Heart right ventricle (tissue), 16 donors: ENCODE data around the gene SKA3. TPM values are rescaled to one million over a fixed set of nuclear protein-coding genes. Genes with fewer than 3 reads are reported as not detected.
"Not testable (repeated sequence)": the region's sequence is repeated elsewhere in the genome, so short reads cannot be mapped to it uniquely, and the experiment has no call there.

Experiments used
- ATAC-seq, 8 donors: fragments of 200-7000 bp; cut with Tn5 transposase; one replicate each; pipeline ENCODE4 v1.9.1; 2020; ENCODE audit warnings: mild to moderate bottlenecking in 8 of 8, moderate library complexity in 8 of 8, moderate number of reproducible peaks in 1 of 8
- DNase-seq, 2 donors: peaks; one replicate each; pipeline ENCODE4 v3.0.0-alpha.2; 2020
- H3K27ac ChIP-seq, 10 donors: fragments of 200-600 bp; sonication (generic) in 2 of 10; one replicate each; pipeline versions ENCODE4 v1.5.0 to v1.8.0; 2020 to 2022; ENCODE audit warnings: mild to moderate bottlenecking in 3 of 10
- H3K27me3 ChIP-seq, 7 donors: fragments of 200-600 bp; one replicate each; pipeline ENCODE4 v1.8.0; 2021 to 2022; ENCODE audit warnings: mild to moderate bottlenecking in 2 of 7
- H3K36me3 ChIP-seq, 9 donors: fragments of 200-600 bp; sonication (generic) in 1 of 9; one replicate each; pipeline versions ENCODE4 v1.5.0 to v1.8.0; 2020 to 2022; ENCODE audit warnings: mild to moderate bottlenecking in 2 of 9
- H3K4me1 ChIP-seq, 9 donors: fragments of 200-600 bp; sonication (generic) in 1 of 9; one replicate each; pipeline versions ENCODE4 v1.5.0 to v1.8.0; 2020 to 2022; ENCODE audit warnings: mild to moderate bottlenecking in 4 of 9
- H3K4me3 ChIP-seq, 10 donors: fragments of 200-600 bp; sonication (generic) in 2 of 10; one replicate each; pipeline versions ENCODE4 v1.5.0 to v1.8.0; 2020 to 2022; ENCODE audit warnings: mild to moderate bottlenecking in 7 of 10, moderate library complexity in 2 of 10
- H3K9me3 ChIP-seq, 11 donors: fragments of 200-600 bp in 10 of 11; sonication (generic) in 2 of 11; one replicate each; pipeline versions ENCODE4 v1.5.0 to v1.8.0; 2013 to 2022; ENCODE audit warnings: mild to moderate bottlenecking in 2 of 11, control low read depth in 1 of 11, moderate library complexity in 1 of 11
- WGBS, 2 donors: extraction: QIAGEN DNeasy Blood & Tissue Kit; methylation state at CpG; one replicate each; pipeline ENCODE4 v1.1.7; 2013; ENCODE audit warnings: inconsistent platforms in 1 of 2; 5-methylcytosine and 5-hydroxymethylcytosine counted together
- intact Hi-C, 10 donors: fragments of 100-400 bp; cut with DNase I; formaldehyde crosslinking; loops; one replicate each; pipeline versions ENCODE4 v1.11.1 to v1.14.2; 2022
- polyA plus RNA-seq, 2 donors: library from polyadenylated mRNA; stranded (reverse); fragments of 200-250 nt; gene quantifications; one replicate each; pipeline ENCODE4 v1.2.3, GENCODE V29; 2013
- total RNA-seq, 10 donors: library from RNA; stranded (reverse); fragmentation: NEBNext Ultra II Directional in 3 of 10; extraction: Animal tissue kit (Norgen Biotek cat#: 25700) in 3 of 10; gene quantifications; one replicate each; pipeline versions ENCODE4 v1.2.1 to v1.2.4, GENCODE V29; 2021 to 2023
- TF ChIP-seq, protein P1 (sequence below), 9 donors: fragments of 200-600 bp; sonication (generic) in 2 of 9; IDR thresholded peaks; one replicate each; pipeline versions ENCODE4 v1.5.0 to v1.8.0; 2021 to 2022; ENCODE audit warnings: antibody characterized with exemption in 9 of 9, mild to moderate bottlenecking in 5 of 9, moderate library complexity in 1 of 9
- donor health status: Arrhythmogenic right ventricular cardiomyopathy.
- donor health status: ischemic (EF 13 %, LVEDD 7.1; RV severe dilation, severe dysfunction).
- donor health status: healthy with polysubstance abuse.
- donor health status: DM: no; HTN: yes; CAD: no.
- donor health status: DM: no; HTN: no; CAD: no.
- donor health status: ischemic (EF 25% LVEDD 6.9; RV normal size, moderate dysfunction).
- donor health status: ischemic (EF 25% LVEDD 5.7; RV mildly dilated, moderate dysfunction).
- donor health status: healthy.
- donor health status: DM: yes; HTN: yes; CAD: no.
- donor health status: Ischemic cardiomyopathy.
- donor health status: ischemic (EF 35%, LVEDD 5.7; RV mildly dilated, moderate dysfunction).
- donor health status: nonischemic (EF 11% LVEDD 7.7; RV severe dilation, severe dysfunction).
- donor health status: DM: yes; HTN: yes; CAD: no.
- donor health status: PGD.
- donor health status: ischemic (EF 29% LVEDD 5.4; RV normal size, mild dysfunction).
- donor health status: nonischemic (EF 23%, LVEDD 6.1; RV moderate dilation, normal function).

Gene SKA3
- total and polyA plus RNA-seq, 12 donors, result 0.06 to 1.8 (median 0.21) TPM; not detected in 1

DNA sequence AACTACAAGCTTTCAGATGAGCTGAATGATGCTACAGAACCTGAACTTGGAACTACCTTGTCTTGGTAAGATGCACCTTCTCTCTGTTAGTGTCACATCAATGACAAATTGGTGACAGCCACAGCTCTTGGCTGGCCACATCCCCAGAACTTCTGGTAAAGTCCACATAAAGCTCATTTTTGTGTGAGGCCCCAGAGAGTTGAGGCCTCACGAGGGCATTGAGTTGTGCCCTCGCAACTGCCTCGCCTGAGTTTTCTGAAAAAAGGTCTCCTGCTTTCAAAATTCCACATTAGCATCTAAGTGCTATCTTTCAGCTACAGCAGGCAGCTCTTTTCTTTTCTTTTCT, 42.7 kb upstream of the SKA3 start:
- no peak overlapping the region for H3K4me3 ChIP-seq
- H3K27me3 ChIP-seq, result peaks cover 0 to 7% (median 0%) of the 10 kb centered on the region in 7 donors
- 75 to 83% methylated on average over 3 of the region's 3 CpGs for WGBS, 2 donors
- no peaks in the 10 kb centered on the region for H3K36me3 ChIP-seq
- intact Hi-C loops, result no loop called here
- no peak overlapping the region for H3K27ac ChIP-seq
- TF ChIP-seq, protein P1, sequence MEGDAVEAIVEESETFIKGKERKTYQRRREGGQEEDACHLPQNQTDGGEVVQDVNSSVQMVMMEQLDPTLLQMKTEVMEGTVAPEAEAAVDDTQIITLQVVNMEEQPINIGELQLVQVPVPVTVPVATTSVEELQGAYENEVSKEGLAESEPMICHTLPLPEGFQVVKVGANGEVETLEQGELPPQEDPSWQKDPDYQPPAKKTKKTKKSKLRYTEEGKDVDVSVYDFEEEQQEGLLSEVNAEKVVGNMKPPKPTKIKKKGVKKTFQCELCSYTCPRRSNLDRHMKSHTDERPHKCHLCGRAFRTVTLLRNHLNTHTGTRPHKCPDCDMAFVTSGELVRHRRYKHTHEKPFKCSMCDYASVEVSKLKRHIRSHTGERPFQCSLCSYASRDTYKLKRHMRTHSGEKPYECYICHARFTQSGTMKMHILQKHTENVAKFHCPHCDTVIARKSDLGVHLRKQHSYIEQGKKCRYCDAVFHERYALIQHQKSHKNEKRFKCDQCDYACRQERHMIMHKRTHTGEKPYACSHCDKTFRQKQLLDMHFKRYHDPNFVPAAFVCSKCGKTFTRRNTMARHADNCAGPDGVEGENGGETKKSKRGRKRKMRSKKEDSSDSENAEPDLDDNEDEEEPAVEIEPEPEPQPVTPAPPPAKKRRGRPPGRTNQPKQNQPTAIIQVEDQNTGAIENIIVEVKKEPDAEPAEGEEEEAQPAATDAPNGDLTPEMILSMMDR (IDR thresholded peaks at IDR 0.05), result no peak
- peaks cover 0 to 29% (median 11%) of the 10 kb centered on the region in 11 donors for H3K9me3 ChIP-seq
- DNase-seq (no peak), ATAC-seq (no peak)
- no peaks in the 10 kb centered on the region for H3K4me1 ChIP-seq

DNA sequence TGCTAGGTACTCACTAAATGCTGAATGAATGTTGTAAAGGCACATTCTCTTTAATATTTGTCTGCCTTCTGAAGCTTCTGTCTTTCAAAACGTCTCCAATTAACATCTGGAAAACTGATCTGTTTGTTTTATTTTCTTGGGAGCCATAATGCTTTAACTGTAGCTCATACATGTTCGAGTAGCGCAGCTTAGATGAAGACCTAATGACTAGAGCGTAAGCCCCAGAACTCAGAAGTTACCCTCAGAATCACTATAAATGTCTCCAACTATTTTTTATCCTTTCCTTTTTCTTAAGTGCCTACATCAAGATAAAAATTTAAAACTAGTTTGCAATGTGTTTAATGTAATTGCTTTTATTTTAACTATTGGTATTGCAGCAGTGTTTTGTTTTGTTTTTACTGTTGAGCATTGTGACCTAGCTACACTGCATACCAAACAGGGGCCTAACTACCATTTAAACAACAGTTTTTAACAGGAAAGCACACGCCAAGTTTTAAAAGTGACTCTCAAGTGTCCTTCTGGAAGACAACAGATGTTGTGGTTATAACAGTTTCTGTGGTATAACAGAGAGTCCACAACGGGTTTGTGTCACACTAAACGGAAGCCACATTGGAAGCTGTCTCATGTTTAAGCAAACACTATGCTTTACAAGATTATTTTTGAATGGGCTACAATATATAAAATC, 42.1 kb upstream of the SKA3 start:
- Histone ChIP-seq H3K27me3 (peaks cover 0 to 7% (median 0%) of the 10 kb centered on the region in 7 donors), H3K36me3 (no peaks in the 10 kb centered on the region), H3K4me1 (no peaks in the 10 kb centered on the region), H3K4me3 (no peak overlapping the region), H3K27ac (no peak overlapping the region), H3K9me3 (peaks cover 0 to 29% (median 11%) of the 10 kb centered on the region in 11 donors)
- DNase-seq (no peak), ATAC-seq (no peak)
- 65 to 67% methylated on average over 7 of the region's 7 CpGs for WGBS, 2 donors
- intact Hi-C loops, result no loop called here
- TF ChIP-seq, protein P1 (IDR thresholded peaks at IDR 0.05), result no peak

DNA sequence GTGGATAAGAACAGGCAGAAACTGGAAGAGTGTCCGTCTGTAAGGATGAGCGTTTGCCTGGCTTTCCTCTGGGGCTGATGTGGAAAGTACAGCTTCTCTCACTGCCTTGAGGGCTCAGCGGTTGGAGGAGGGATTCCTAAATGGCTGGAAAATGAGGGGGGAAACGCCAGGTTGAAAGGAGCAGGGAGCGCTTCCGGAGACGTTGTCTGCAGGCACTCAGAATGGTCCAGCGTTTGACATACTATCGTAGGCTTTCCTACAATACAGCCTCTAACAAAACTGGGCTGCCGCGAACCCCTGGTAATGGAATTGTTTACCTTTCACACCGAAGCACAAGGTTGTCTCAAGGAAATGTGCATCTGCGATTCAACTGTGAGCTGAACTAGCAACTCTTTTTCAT, 40.0 kb upstream of the SKA3 start:
- no peak overlapping the region for H3K4me3 ChIP-seq
- H3K9me3 ChIP-seq, result peaks cover 0 to 10% (median 6%) of the 10 kb centered on the region in 11 donors
- ATAC-seq (no peak), DNase-seq (no peak)
- WGBS, 2 donors, result 31 to 39% methylated on average over 13 of the region's 13 CpGs
- no peak overlapping the region for H3K27ac ChIP-seq
- TF ChIP-seq, protein P1 (IDR thresholded peaks at IDR 0.05), result no peak
- H3K27me3 ChIP-seq, result peaks cover 0 to 12% (median 3%) of the 10 kb centered on the region in 7 donors
- intact Hi-C loops, result no loop called here
- no peaks in the 10 kb centered on the region for H3K36me3 ChIP-seq
- no peaks in the 10 kb centered on the region for H3K4me1 ChIP-seq

DNA sequence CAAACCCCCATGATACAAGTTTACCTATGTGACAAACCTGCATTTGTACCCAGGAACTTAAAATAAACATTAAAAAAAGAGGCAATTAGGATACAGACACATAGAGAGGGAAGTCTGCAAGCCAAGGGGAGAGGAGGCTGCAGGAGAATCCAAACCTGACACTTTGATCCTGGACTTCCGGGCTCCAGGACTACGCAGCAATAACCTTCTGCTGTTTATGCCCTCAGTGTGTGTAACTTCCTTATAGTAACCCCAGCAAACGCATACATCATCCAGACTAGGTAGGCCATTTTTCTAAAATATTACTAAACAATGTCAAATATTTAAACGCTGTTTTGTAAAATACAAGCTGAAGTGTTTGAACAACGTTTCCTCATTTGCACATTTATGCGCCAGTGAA, 39.1 kb upstream of the SKA3 start:
- H3K9me3 ChIP-seq, H3K4me1 ChIP-seq, H3K4me3 ChIP-seq, ATAC-seq, DNase-seq, intact Hi-C loops, H3K27ac ChIP-seq, H3K36me3 ChIP-seq: not testable (repeated sequence)
- 89 to 94% methylated on average over 6 of the region's 6 CpGs for WGBS, 2 donors
- peaks cover 0 to 12% (median 3%) of the 10 kb centered on the region in 7 donors for H3K27me3 ChIP-seq

DNA sequence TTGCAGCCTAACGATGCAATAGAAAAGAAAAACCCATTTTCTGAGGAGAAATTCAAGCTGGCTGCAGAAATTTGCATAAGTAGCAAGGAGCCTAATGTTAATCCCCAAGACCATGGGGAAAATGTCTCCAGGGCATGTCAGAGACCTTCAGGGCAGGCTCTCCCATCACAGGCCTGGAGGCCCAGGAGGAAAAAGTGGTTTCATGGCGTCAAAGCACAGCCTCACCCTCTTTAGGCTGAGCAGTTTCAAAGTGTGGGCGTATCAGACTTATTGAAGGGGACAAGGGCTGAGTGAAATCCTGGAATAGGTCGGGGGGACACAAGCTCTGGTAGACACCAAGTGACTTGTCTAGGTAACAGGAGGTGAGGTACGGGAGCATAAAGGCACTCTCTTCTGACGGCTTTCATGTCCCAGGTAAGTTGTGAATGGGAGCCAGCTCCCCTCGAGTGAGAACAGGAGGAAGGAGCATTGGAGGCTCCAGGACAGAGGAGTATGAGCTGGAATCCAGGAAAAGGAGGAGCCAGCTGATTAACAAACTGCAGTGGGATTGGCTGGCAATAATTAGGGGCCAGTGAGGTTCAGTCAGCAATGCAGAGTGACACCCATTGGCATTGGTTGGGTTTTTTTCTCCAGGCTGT, 35.9 kb upstream of the SKA3 start:
- H3K36me3 ChIP-seq, result no peaks in the 10 kb centered on the region
- peaks cover 0 to 12% (median 3%) of the 10 kb centered on the region in 7 donors for H3K27me3 ChIP-seq
- ATAC-seq, result no peak
- WGBS, 2 donors, result 84 to 86% methylated on average over 7 of the region's 7 CpGs
- no peak overlapping the region for H3K27ac ChIP-seq
- TF ChIP-seq, protein P1 (IDR thresholded peaks at IDR 0.05), result no peak
- no peaks in the 10 kb centered on the region for H3K4me1 ChIP-seq
- H3K4me3 ChIP-seq, result no peak overlapping the region
- DNase-seq, result no peak
- H3K9me3 ChIP-seq, result no peaks in the 10 kb centered on the region
- intact Hi-C loops, result no loop called here
